IMR-90 (cell line): Measurements from ENCODE around the gene CLBA1.

Source experiments
- BHLHE40 ChIP-seq: fragments of 150-350 bp; IDR thresholded peaks from 2 replicates; pipeline ENCODE4 v1.6.1; 2016; ENCODE audit warnings: mild to moderate bottlenecking, low read depth, low read length
- FOS ChIP-seq: fragments of 150-350 bp; IDR thresholded peaks from 2 replicates; pipeline ENCODE4 v1.6.1; 2016; ENCODE audit warnings: low read depth, low read length
- MAFK ChIP-seq: IDR thresholded peaks from 2 replicates; pipeline ENCODE4 v1.6.1; 2012; ENCODE audit warnings: low read depth, low read length, improper control_type of control experiment
- MAZ ChIP-seq: IDR thresholded peaks from 2 replicates; pipeline ENCODE4 v1.6.1; 2012; ENCODE audit warnings: low read depth, mild to moderate bottlenecking, low read length, improper control_type of control experiment, moderate library complexity, borderline replicate concordance
- MXI1 ChIP-seq: IDR thresholded peaks from 2 replicates; pipeline ENCODE4 v1.6.1; 2012; ENCODE audit warnings: low read depth, mild to moderate bottlenecking, low read length, moderate library complexity, borderline replicate concordance
- POLR2A ChIP-seq: IDR thresholded peaks from 2 replicates; pipeline ENCODE4 v1.6.1; 2012; ENCODE audit warnings: mild to moderate bottlenecking, low read depth, low read length
- RAD21 ChIP-seq: IDR thresholded peaks from 2 replicates; pipeline ENCODE4 v1.6.1; 2012; ENCODE audit warnings: low read length, improper control_type of control experiment
- RCOR1 ChIP-seq: IDR thresholded peaks from 2 replicates; pipeline ENCODE4 v1.6.1; 2012; ENCODE audit warnings: mild to moderate bottlenecking, low read length, improper control_type of control experiment; ENCODE audit not compliant: insufficient replicate concordance
- RFX5 ChIP-seq: IDR thresholded peaks from 2 replicates; pipeline ENCODE4 v1.8.0; 2012; ENCODE audit warnings: low read depth, mild to moderate bottlenecking, low read length, moderate library complexity
- SMC3 ChIP-seq: fragments of 150-350 bp; IDR thresholded peaks from 2 replicates; pipeline ENCODE4 v1.6.1; 2016; ENCODE audit warnings: low read depth, mild to moderate bottlenecking, antibody characterized with exemption, low read length, moderate library complexity
- TF ChIP-seq, protein P1 (sequence below): conservative IDR thresholded peaks from 2 replicates; pipeline ENCODE4 v1.5.1; 2012; ENCODE audit warnings: mild to moderate bottlenecking, low read depth, low read length, improper control_type of control experiment
- TF ChIP-seq, protein P2 (sequence below): fragments of 150-350 bp; IDR thresholded peaks from 2 replicates; pipeline ENCODE4 v1.6.1; 2017; ENCODE audit warnings: mild to moderate bottlenecking, antibody characterized with exemption, low read length, low read depth

- TF ChIP-seq, protein P1, sequence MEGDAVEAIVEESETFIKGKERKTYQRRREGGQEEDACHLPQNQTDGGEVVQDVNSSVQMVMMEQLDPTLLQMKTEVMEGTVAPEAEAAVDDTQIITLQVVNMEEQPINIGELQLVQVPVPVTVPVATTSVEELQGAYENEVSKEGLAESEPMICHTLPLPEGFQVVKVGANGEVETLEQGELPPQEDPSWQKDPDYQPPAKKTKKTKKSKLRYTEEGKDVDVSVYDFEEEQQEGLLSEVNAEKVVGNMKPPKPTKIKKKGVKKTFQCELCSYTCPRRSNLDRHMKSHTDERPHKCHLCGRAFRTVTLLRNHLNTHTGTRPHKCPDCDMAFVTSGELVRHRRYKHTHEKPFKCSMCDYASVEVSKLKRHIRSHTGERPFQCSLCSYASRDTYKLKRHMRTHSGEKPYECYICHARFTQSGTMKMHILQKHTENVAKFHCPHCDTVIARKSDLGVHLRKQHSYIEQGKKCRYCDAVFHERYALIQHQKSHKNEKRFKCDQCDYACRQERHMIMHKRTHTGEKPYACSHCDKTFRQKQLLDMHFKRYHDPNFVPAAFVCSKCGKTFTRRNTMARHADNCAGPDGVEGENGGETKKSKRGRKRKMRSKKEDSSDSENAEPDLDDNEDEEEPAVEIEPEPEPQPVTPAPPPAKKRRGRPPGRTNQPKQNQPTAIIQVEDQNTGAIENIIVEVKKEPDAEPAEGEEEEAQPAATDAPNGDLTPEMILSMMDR: no peak
- no peak for TF ChIP-seq MAZ
- no peak for TF ChIP-seq FOS
- TF ChIP-seq RAD21: no peak
- TF ChIP-seq RCOR1: no peak
- no peak for TF ChIP-seq RFX5
- TF ChIP-seq, protein P2, sequence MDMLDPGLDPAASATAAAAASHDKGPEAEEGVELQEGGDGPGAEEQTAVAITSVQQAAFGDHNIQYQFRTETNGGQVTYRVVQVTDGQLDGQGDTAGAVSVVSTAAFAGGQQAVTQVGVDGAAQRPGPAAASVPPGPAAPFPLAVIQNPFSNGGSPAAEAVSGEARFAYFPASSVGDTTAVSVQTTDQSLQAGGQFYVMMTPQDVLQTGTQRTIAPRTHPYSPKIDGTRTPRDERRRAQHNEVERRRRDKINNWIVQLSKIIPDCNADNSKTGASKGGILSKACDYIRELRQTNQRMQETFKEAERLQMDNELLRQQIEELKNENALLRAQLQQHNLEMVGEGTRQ: no peak
- no peak for TF ChIP-seq POLR2A
- TF ChIP-seq MAFK: no peak
- TF ChIP-seq BHLHE40: no peak
- TF ChIP-seq MXI1: no peak
- no peak for TF ChIP-seq SMC3
Measured at GRCh38 chr14:104974146-104974541, 11.4 kb upstream of the CLBA1 start.
